Right lobe of liver (tissue), 6 donors: ENCODE data around the gene ZNF79. TPM values are rescaled to one million over a fixed set of nuclear protein-coding genes. Genes with fewer than 3 reads are reported as not detected.

Experiments used
- ATAC-seq, 4 donors: fragments of 200-7000 bp; cut with Tn5 transposase; one replicate each; pipeline ENCODE4 v1.9.1; 2020; ENCODE audit warnings: mild to moderate bottlenecking in 4 of 4, moderate library complexity in 4 of 4
- DNase-seq, 3 donors: peaks; one replicate each; pipeline ENCODE4 v3.0.0-alpha.2; 2020
- H3K27ac ChIP-seq, 3 donors: fragments of 200-600 bp; one replicate each; pipeline ENCODE4 v1.8.0; 2022
- H3K27me3 ChIP-seq, 2 donors: fragments of 200-600 bp; one replicate each; pipeline ENCODE4 v1.8.0; 2022
- H3K36me3 ChIP-seq, 4 donors: fragments of 200-600 bp; sonication (generic) in 1 of 4; one replicate each; pipeline versions ENCODE4 v1.5.1 to v1.8.0; 2017 to 2022; ENCODE audit warnings: control low read depth in 1 of 4
- H3K4me1 ChIP-seq, 4 donors: fragments of 200-600 bp; sonication (generic) in 1 of 4; one replicate each; pipeline versions ENCODE4 v1.5.1 to v1.8.0; 2017 to 2022; ENCODE audit warnings: control low read depth in 1 of 4
- H3K4me3 ChIP-seq, 3 donors: fragments of 200-600 bp; one replicate each; pipeline ENCODE4 v1.8.0; 2022
- H3K9me3 ChIP-seq, 4 donors: fragments of 200-600 bp; sonication (generic) in 1 of 4; one replicate each; pipeline versions ENCODE4 v1.5.1 to v1.8.0; 2017 to 2022; ENCODE audit warnings: control low read depth in 1 of 4
- CTCF ChIP-seq, 4 donors: fragments of 200-600 bp in 3 of 4; fragments of 450-650 bp in 1 of 4; IDR thresholded peaks; one replicate each; pipeline versions ENCODE4 v1.5.1 to v1.8.0; 2016 to 2022; ENCODE audit warnings: antibody characterized with exemption in 4 of 4, mild to moderate bottlenecking in 2 of 4
- POLR2A ChIP-seq: fragments of 450-650 bp; IDR thresholded peaks from one replicate; pipeline ENCODE4 v1.6.1; 2017; ENCODE audit warnings: antibody characterized with exemption, mild to moderate bottlenecking
- WGBS: methylation state at CpG from one replicate; pipeline ENCODE4 v1.1.6; 2018; ENCODE audit warnings: low coverage, low lambda C conversion rate; ENCODE audit not compliant: insufficient coverage; ENCODE audit errors: missing lambda C conversion rate; 5-methylcytosine and 5-hydroxymethylcytosine counted together
- intact Hi-C, 2 donors: fragments of 100-400 bp; cut with DNase I; formaldehyde crosslinking; loops; one replicate each; pipeline versions ENCODE4 v1.11.2 to v1.14.1; 2022
- total RNA-seq, 6 experiments: library from RNA; depleted of rRNA in 2 of 6; stranded (reverse); fragments of >200 nt in 2 of 6; fragmentation: NEBNext Ultra II Directional in 3 of 6; extraction: Animal tissue kit (Norgen Biotek cat#: 25700) in 3 of 6; gene quantifications; one replicate each; pipeline versions ENCODE4 v1.1.0 to v1.2.4, GENCODE V29; 2016 to 2023
- donor health status: DM: no; HTN: yes; CAD: no.
- donor health status: DM: no; HTN: no; CAD: no.
- donor health status: DM: no; HTN: no; CAD: no.
- donor health status: DM: no; HTN: yes; CAD: no.
- donor health status: DM: no; HTN: yes; CAD: no.

Gene ZNF79
- total RNA-seq, 6 experiments from 2014 or later: 2.5 to 4.6 (median 3.5) TPM

DNA sequence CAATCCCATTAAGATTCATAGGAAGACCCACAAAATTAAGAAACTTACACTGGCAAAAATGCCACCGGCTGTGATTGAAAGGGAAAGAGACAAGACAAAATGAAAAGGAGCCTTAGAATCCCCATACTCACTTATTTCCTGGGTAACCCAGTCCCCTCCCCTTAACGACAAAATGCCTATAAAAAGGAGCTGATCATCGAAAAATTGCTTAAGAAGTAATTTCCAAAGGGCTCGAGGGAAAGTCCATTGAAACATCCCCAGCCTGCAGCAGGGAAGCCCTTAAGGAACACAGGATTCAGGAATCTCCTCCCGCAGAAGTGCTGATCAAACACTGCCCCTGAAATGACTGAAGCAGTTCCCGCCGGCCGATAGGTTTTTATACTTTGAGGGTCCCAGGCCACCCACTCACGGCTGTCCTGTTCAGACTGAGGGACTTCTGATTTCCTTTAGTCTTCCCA, 677 bp upstream of the ZNF79 start:
- intact Hi-C loops: no loop called here
- ATAC-seq: peak; percentile 2 to 11 (median 5)
- no peak for DNase-seq
- WGBS: 2% methylated on average over 8 of the region's 9 CpGs
- H3K9me3 ChIP-seq: no peaks in the 10 kb centered on the region
- peak overlapping the region; percentile 65 to 92 (median 79) for H3K27ac ChIP-seq
- peaks cover 0 to 3% (median under 1%) of the 10 kb centered on the region in 4 donors for H3K36me3 ChIP-seq
- peaks cover 0 to 38% (median 8%) of the 10 kb centered on the region in 4 donors for H3K4me1 ChIP-seq
- H3K4me3 ChIP-seq: peak overlapping the region; percentile 64 to 95 (median 89)
- TF ChIP-seq CTCF (IDR thresholded peaks at IDR 0.05): no peak
- no peak for TF ChIP-seq POLR2A
- H3K27me3 ChIP-seq: no peaks in the 10 kb centered on the region

DNA sequence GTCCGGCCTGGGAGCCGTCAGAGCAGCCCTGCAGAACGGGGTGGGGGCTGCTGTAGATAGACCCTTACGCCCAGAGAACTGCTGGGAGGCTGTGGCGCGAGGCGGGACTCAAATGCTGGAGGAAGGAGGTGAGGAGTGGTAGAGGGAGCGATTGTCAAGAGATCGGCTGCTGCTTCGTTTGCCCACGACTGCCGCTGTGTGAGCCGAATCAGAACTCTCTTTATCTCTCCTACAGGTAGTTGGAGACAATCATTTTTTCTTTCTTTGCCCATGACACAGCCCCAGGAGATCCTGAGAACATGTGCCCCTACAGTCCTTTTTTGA, 456 bp downstream of the ZNF79 start:
- Histone ChIP-seq H3K27ac (peak overlapping the region; percentile 65 to 92 (median 79)), H3K9me3 (no peaks in the 10 kb centered on the region), H3K4me3 (peak overlapping the region; percentile 64 to 95 (median 89)), H3K4me1 (peaks cover 0 to 38% (median 8%) of the 10 kb centered on the region in 4 donors), H3K27me3 (no peaks in the 10 kb centered on the region), H3K36me3 (peaks cover 0 to 13% (median 2%) of the 10 kb centered on the region in 4 donors)
- ATAC-seq: peak in 3 of 4 donors; percentile 31 to 45 (median 40)
- TF ChIP-seq POLR2A (no peak), CTCF (IDR thresholded peaks at IDR 0.05) (no peak)
- no peak for DNase-seq
- 0% methylated on average over 9 of the region's 13 CpGs for WGBS
- intact Hi-C loops: no loop called here

DNA sequence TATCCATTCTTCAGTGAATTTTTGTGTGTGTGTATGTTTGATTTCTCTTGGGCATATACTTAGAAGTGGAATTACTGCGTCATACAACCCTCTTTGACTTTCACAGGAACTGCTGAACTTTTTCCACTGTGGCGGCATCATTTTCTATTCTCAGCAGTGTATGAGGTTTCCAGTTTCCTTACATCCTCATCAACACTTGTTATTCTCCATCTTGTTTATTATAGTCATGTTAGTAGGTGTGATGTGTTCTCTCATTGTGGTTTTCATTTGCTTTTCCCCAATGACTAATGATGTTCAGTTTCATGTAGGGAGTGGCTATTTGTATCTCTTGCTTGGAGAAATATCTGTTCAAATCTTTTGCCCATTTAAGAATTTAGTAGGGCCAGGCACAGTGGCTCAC, 2.6 kb downstream of the ZNF79 start:
- no peak for DNase-seq
- 96% methylated on average over 2 of the region's 2 CpGs for WGBS
- Histone ChIP-seq H3K27ac (no peak overlapping the region), H3K27me3 (no peaks in the 10 kb centered on the region), H3K9me3 (no peaks in the 10 kb centered on the region), H3K4me3 (no peak overlapping the region), H3K4me1 (peaks cover 0 to 29% (median 8%) of the 10 kb centered on the region in 4 donors), H3K36me3 (peaks cover 0 to 22% (median 2%) of the 10 kb centered on the region in 4 donors)
- intact Hi-C loops: no loop called here
- TF ChIP-seq CTCF (IDR thresholded peaks at IDR 0.05) (no peak), POLR2A (no peak)
- no peak for ATAC-seq

DNA sequence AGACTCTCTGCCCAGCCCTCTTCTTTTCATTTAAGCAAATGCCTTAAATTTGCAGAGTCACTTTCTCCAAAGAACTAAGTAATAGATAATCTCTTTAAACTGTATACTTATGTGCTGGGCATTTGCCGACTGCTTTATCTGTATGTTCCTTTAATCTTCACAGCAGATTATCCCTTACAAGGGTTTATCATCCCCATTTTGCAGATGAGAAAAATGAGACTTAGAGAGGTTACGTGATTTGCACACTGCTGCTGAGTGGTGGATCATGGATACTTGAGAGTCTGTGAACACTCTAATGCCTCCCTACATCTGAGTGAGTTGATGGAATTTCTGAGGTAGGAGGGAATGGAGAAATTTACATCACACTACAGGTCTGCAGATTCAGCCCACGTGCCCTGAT, 4.2 kb downstream of the ZNF79 start:
- peaks cover 0 to 14% (median 5%) of the 10 kb centered on the region in 4 donors for H3K4me1 ChIP-seq
- TF ChIP-seq POLR2A (no peak), CTCF (IDR thresholded peaks at IDR 0.05) (no peak)
- H3K36me3 ChIP-seq: peaks cover 0 to 29% (median 2%) of the 10 kb centered on the region in 4 donors
- H3K27me3 ChIP-seq: no peaks in the 10 kb centered on the region
- no peaks in the 10 kb centered on the region for H3K9me3 ChIP-seq
- no peak overlapping the region for H3K27ac ChIP-seq
- DNase-seq (no peak), ATAC-seq (no peak)
- 90% methylated on average over 3 of the region's 3 CpGs for WGBS
- no peak overlapping the region for H3K4me3 ChIP-seq
- intact Hi-C loops: no loop called here

DNA sequence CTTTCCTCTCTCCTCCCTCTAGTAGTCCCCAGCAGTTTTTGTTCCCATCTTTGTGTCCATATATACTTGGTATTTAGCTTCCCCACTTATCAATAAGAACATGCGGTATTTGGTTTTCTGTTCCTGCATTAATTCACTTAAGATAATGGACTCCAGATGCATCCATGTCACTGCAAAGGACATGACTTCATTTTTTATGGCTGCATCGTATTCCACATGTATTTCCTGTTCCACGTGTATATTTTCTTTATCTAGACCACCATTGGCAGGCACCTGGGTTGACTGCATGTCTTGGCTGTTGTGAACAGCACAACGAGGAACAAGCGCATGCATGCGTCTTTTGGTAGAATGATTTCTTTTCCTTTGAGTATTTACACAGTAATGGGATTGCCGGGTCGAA, 6.2 kb downstream of the ZNF79 start:
- DNase-seq (no peak), ATAC-seq (no peak)
- Histone ChIP-seq H3K27ac (no peak overlapping the region), H3K4me1 (peaks cover 0 to 7% (median 3%) of the 10 kb centered on the region in 4 donors), H3K4me3 (no peak overlapping the region), H3K36me3 (peaks cover 0 to 47% (median 9%) of the 10 kb centered on the region in 4 donors), H3K9me3 (no peaks in the 10 kb centered on the region), H3K27me3 (no peaks in the 10 kb centered on the region)
- intact Hi-C loops: no loop called here
- TF ChIP-seq CTCF (IDR thresholded peaks at IDR 0.05) (no peak), POLR2A (no peak)
- 88% methylated on average over 7 of the region's 8 CpGs for WGBS
